OCI-LY7 (cell line): Measurements from ENCODE around the gene TCF12. TPM values are rescaled to one million over a fixed set of nuclear protein-coding genes. Genes with fewer than 3 reads are reported as not detected.

Experiments
- BruUV-seq: library from RNA; stranded (reverse); fragments of 400-500 nt; replicated peaks from 2 replicates; lab custom pipeline; 2021; lab: Mats Ljungman, UMichigan
- CTCF ChIA-PET: fragments of 300-600 bp; sonication (Branson Sonifier 250); formaldehyde crosslinking; loops from one replicate; lab custom pipeline; 2022; ENCODE audit warnings: antibody characterized with exemption; ENCODE audit not compliant: unreplicated experiment; lab: Charles Lee
- POLR2A ChIA-PET: fragments of 300-600 bp; sonication (Branson Sonifier 250); formaldehyde crosslinking; loops from one replicate; lab custom pipeline; 2022; ENCODE audit warnings: antibody characterized with exemption; lab: Charles Lee
- DNase-seq: peaks from one replicate; pipeline ENCODE4 v3.0.0-alpha.2; 2015; ENCODE audit warnings: low spot score
- H2AFZ ChIP-seq: fragments of 200-600 bp; sonication (generic), shearing (Covaris generic); 2 replicates; pipeline ENCODE4 v1.6.1; 2014; ENCODE audit warnings: mild to moderate bottlenecking, antibody characterized with exemption, low read length, moderate library complexity
- H3K27ac ChIP-seq: fragments of 200-600 bp; sonication (generic); 2 replicates; pipeline ENCODE4 v1.5.1; 2014; ENCODE audit warnings: mixed run types, low read depth, mild to moderate bottlenecking, moderate library complexity, low read length, inconsistent platforms; ENCODE audit not compliant: poor library complexity, severe bottlenecking
- H3K36me3 ChIP-seq: fragments of 200-600 bp; sonication (generic); 2 replicates; pipeline ENCODE4 v1.6.1; 2014; ENCODE audit warnings: mild to moderate bottlenecking, antibody characterized with exemption, low read length, moderate library complexity, mixed read lengths; ENCODE audit not compliant: insufficient read depth
- H3K4me1 ChIP-seq: fragments of 200-600 bp; sonication (generic); 2 replicates; pipeline ENCODE4 v1.5.1; 2014; ENCODE audit warnings: mild to moderate bottlenecking, low read length; ENCODE audit not compliant: insufficient read depth, poor library complexity, severe bottlenecking
- H3K4me2 ChIP-seq: fragments of 200-600 bp; sonication (generic); 2 replicates; pipeline ENCODE4 v1.6.1; 2014; ENCODE audit warnings: mild to moderate bottlenecking, low read length
- H3K4me3 ChIP-seq: fragments of 200-600 bp; sonication (generic); 2 replicates; pipeline ENCODE4 v1.5.1; 2014; ENCODE audit warnings: mild to moderate bottlenecking, low read depth, low read length; ENCODE audit not compliant: poor library complexity, severe bottlenecking
- H3K79me2 ChIP-seq: fragments of 200-600 bp; sonication (generic); 2 replicates; pipeline ENCODE4 v1.6.1; 2016; ENCODE audit warnings: low read depth, mild to moderate bottlenecking, low read length, moderate library complexity, mixed read lengths; ENCODE audit not compliant: insufficient read depth
- H3K9me2 ChIP-seq: fragments of 200-600 bp; sonication (generic); 2 replicates; pipeline ENCODE4 v1.6.1; 2016; ENCODE audit warnings: mild to moderate bottlenecking, low read length, mixed read lengths; ENCODE audit not compliant: insufficient read depth
- H3K9me3 ChIP-seq: fragments of 200-600 bp; sonication (generic); 2 replicates; pipeline ENCODE4 v1.6.1; 2014; ENCODE audit warnings: mild to moderate bottlenecking, mixed run types, low read length, mixed read lengths
- H4K20me1 ChIP-seq: fragments of 200-600 bp; sonication (generic); 2 replicates; pipeline ENCODE4 v1.6.1; 2014; ENCODE audit warnings: mild to moderate bottlenecking, antibody characterized with exemption, low read length, moderate library complexity, mixed read lengths; ENCODE audit not compliant: insufficient read depth
- EZH2phosphoT487 ChIP-seq: fragments of 200-600 bp; sonication (generic); IDR thresholded peaks from 2 replicates; pipeline ENCODE4 v1.6.1; 2018; ENCODE audit warnings: low read depth, borderline replicate concordance, mild to moderate bottlenecking, mixed run types, antibody characterized with exemption, low read length, moderate library complexity, mixed read lengths
- intact Hi-C: fragments of 100-400 bp; cut with micrococcal nuclease; formaldehyde crosslinking; loops from one replicate; pipeline ENCODE4 v1.10.0; 2022; ENCODE audit not compliant: unreplicated experiment
- total RNA-seq, 2 experiments: library from RNA; depleted of rRNA in 1 of 2; stranded (reverse); fragments of >200 nt in 1 of 2; shearing (Covaris generic) in 1 of 2; gene quantifications; 2 replicates each; pipeline ENCODE4 v1.2.3, GENCODE V29; 2014 to 2022
- TF ChIP-seq, protein P1 (sequence below): fragments of 200-600 bp; sonication (generic); conservative IDR thresholded peaks from 2 replicates; pipeline ENCODE4 v1.5.1; 2014; ENCODE audit warnings: mild to moderate bottlenecking, antibody characterized with exemption, low read length, moderate library complexity, mixed read lengths

Gene TCF12
- total RNA-seq, 2 experiments from 2014 or later: 51.6 to 139 TPM

DNA sequence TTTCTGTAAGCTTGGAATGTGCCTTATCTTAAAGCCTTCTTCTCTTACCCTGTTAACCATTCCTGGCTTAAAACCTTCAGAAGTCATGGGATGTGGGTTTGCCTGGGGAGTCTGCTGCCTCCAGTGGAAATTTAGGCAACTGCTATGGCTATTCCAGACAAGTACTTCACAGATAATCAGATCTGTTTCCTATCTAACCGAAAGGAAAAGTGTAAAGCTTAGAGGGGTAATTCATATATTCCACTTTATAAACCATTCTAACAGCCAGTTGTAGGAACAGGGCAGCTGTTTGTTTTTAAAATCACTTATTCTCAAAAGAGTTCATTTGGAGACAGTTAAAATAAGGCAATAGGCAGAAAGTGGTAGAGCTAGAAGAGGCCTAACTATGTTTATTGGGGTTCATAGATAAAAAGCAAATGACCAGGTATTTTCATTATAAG is 219.9 kb downstream of the TCF12 start:
- ChIA-PET POLR2A (interaction anchor here (0.6 to 1.7 kb wide), 3 partner anchors 9 to 1735 kb away, joined by 3 to 7 read pairs (median 4); no protein-coding TSS in a partner anchor), CTCF (no interaction called here)
- Histone ChIP-seq H3K9me3 (no peaks in the 10 kb centered on the region), H3K79me2 (no peaks in the 10 kb centered on the region), H2AFZ (no peak overlapping the region), H3K4me1 (no peaks in the 10 kb centered on the region), H4K20me1 (no peaks in the 10 kb centered on the region), H3K4me2 (no peak overlapping the region), H3K36me3 (no peaks in the 10 kb centered on the region), H3K9me2 (no peaks in the 10 kb centered on the region), H3K4me3 (no peak overlapping the region), H3K27ac (no peak overlapping the region)
- peak; percentile 24 for DNase-seq
- no TSS peak for BruUV-seq
- intact Hi-C loops: loop anchor here (5.0 kb wide), 1 partner anchor 221 kb away; the partner anchor contains the start of gene TCF12
- no peak for TF ChIP-seq EZH2phosphoT487
- TF ChIP-seq, protein P1, sequence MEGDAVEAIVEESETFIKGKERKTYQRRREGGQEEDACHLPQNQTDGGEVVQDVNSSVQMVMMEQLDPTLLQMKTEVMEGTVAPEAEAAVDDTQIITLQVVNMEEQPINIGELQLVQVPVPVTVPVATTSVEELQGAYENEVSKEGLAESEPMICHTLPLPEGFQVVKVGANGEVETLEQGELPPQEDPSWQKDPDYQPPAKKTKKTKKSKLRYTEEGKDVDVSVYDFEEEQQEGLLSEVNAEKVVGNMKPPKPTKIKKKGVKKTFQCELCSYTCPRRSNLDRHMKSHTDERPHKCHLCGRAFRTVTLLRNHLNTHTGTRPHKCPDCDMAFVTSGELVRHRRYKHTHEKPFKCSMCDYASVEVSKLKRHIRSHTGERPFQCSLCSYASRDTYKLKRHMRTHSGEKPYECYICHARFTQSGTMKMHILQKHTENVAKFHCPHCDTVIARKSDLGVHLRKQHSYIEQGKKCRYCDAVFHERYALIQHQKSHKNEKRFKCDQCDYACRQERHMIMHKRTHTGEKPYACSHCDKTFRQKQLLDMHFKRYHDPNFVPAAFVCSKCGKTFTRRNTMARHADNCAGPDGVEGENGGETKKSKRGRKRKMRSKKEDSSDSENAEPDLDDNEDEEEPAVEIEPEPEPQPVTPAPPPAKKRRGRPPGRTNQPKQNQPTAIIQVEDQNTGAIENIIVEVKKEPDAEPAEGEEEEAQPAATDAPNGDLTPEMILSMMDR: peak; percentile 79

- Histone ChIP-seq H3K4me1 (peaks cover 3% of the 10 kb centered on the region), H3K9me2 (no peaks in the 10 kb centered on the region), H3K36me3 (no peaks in the 10 kb centered on the region), H3K79me2 (no peaks in the 10 kb centered on the region), H3K27ac (no peak overlapping the region), H4K20me1 (no peaks in the 10 kb centered on the region), H2AFZ (no peak overlapping the region), H3K4me3 (no peak overlapping the region), H3K4me2 (no peak overlapping the region), H3K9me3 (no peaks in the 10 kb centered on the region)
- ChIA-PET POLR2A (interaction anchor here (0.6 kb wide), 1 partner anchor 86 kb away, joined by 3 read pairs; no protein-coding TSS in a partner anchor), CTCF (no interaction called here)
- intact Hi-C loops: loop anchor here (10.0 kb wide), 1 partner anchor 649 kb away; no protein-coding TSS in a partner anchor
- BruUV-seq: no TSS peak
- TF ChIP-seq, protein P1: no peak
- no peak for TF ChIP-seq EZH2phosphoT487
- no peak for DNase-seq
Measured at GRCh38 chr15:57143511-57144078, 225.2 kb downstream of the TCF12 start.

- Histone ChIP-seq H3K9me3 (no peaks in the 10 kb centered on the region), H4K20me1 (no peaks in the 10 kb centered on the region), H2AFZ (no peak overlapping the region), H3K36me3 (no peaks in the 10 kb centered on the region), H3K27ac (no peak overlapping the region), H3K4me3 (no peak overlapping the region), H3K9me2 (no peaks in the 10 kb centered on the region), H3K79me2 (no peaks in the 10 kb centered on the region), H3K4me2 (no peak overlapping the region), H3K4me1 (peaks cover 3% of the 10 kb centered on the region)
- DNase-seq: no peak
- CTCF ChIA-PET: no interaction called here
- POLR2A ChIA-PET: interaction anchor here (0.7 kb wide), 2 partner anchors 11 to 12 kb away, joined by 3 read pairs; no protein-coding TSS in a partner anchor
- no TSS peak for BruUV-seq
- TF ChIP-seq, protein P1: no peak
- TF ChIP-seq EZH2phosphoT487: no peak
- intact Hi-C loops: loop anchor here (10.0 kb wide), 1 partner anchor 650 kb away; no protein-coding TSS in a partner anchor
Measured at GRCh38 chr15:57144448-57144847, 226.0 kb downstream of the TCF12 start.
